ENCODE data around the gene KANK4.
"Not testable (repeated sequence)": the region's sequence is repeated elsewhere in the genome, so short reads cannot be mapped to it uniquely, and the experiment has no call there.

KANK4 gene

DNA sequence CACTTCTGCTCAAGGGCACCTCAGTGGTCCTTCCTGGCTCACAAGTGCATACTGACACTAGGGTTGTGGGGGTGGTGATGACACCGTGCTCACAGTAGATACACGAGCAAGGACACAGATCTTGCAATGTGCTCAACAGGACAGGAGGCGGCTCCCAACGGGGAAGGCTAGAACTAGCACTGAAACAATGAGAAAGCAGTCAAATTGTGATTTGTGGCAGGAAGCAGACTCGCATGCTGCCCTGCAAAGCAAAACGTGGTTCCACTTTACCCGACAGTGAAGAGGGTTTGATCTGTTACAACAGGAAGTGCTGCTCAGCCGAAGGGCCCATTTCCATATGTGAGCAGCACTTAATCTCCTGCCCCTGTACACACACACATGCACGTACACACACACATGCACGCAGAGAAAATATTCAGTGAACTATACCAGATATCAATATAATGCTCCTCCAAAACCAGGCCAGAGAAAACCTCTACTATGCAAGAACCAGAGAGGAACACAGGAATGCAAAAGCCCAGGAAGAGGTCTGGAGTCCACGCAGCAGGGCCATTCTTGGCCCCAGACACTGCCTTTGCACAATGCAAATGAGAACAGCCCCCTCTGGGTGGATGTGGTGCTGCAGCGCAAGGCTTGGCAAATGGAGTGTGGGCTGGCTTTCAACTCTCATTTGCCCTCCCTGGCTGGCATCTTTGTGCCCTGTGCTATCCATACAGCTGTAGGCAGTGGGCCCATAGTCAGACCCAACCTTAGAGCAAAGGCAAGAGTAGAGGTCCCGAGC, 47.1 kb downstream of the KANK4 start:
- DNase-seq (ENCODE audit: low read depth), result no peak

DNA sequence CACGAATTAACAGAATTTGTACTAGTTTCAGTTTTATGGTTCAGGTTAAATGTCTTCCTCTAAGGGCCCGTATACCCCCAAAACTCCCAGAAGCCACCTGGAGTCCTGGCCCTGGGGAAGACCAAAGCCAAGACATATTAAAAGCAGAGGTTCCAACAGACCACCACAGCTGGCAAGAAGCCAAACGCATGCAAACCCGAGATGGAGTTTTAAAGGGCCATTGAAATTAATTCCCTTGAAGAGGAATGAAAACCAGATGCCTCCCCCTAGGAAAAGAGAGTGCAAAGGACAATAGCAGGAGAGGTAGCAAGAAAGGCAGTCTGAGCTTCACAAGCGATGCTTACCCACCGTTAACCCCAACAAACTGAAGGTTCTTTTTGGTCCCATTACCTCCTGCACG, 48.1 kb downstream of the KANK4 start:
- no peak for DNase-seq (ENCODE audit: low read depth)

DNA sequence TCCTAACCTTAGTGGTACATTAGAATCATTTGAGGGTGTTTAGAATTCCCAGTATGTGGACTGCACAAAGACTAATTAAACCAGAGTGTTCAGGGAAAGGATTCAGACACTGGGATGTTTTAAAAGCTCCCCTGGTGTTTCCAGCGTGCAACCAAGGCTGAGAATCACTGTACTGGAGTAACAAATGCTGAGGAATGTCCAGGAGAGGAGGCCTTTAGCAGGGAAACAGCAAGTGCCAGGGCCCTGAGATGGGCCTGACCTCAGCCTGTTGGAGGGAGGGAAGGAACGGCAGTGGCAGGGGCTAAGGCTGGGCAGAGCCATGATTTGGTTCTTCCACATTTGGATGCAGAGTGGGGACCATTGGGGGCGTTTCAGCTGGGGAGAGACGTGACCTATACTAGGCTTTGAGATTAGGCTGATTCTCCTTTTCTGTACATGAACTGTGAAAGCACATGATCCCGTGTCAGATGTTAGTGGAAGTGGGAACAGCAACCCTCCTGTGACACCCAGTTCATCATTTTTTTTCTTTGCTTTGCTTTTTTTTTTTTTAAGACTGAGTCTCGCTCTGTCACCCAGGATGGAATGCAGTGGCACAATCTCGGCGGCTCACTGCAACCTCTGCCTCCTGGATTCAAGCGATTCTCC, 49.3 kb downstream of the KANK4 start:
- no peak for DNase-seq (ENCODE audit: low read depth)

DNA sequence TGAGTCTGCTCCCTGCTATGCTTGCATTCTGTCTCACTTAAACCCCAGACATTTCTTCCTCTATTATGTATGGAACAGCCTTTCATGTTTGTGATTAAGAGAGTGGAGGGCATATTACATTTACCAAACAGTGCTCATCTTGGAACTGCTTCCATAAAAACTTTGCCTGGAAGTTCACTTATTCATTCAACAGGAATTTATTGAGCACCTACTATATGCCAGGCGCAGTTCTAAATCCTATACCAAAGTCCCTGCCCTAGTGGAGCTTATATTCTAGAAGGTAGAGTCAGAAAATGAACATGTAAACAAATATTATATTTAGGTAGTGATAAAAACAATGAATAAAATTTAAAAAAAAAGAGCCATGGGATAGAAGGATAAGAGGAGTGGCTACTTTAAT, 49.8 kb downstream of the KANK4 start:
- DNase-seq (ENCODE audit: low read depth), result no peak

DNA sequence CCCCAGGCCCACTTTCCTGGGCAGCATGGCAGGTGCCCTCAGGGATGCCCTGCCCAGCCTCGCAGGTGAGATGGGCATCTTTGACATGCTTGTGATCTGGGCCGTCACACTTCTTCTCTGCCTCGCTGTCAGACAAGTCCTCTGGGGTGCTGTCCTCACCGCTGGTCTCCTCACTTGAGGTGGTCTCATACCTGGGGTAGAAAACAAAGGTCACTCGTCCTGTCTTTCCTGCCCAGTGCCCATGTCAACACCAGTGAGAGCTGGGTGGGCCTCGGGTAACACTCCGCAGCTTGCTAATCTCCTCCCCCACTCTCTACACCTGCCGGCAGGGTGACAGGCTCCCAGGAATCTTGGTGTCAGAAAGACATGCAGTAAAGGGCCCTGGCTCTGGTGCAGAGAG, 50.9 kb downstream of the KANK4 start:
- DNase-seq (ENCODE audit: low read depth), result no peak

DNA sequence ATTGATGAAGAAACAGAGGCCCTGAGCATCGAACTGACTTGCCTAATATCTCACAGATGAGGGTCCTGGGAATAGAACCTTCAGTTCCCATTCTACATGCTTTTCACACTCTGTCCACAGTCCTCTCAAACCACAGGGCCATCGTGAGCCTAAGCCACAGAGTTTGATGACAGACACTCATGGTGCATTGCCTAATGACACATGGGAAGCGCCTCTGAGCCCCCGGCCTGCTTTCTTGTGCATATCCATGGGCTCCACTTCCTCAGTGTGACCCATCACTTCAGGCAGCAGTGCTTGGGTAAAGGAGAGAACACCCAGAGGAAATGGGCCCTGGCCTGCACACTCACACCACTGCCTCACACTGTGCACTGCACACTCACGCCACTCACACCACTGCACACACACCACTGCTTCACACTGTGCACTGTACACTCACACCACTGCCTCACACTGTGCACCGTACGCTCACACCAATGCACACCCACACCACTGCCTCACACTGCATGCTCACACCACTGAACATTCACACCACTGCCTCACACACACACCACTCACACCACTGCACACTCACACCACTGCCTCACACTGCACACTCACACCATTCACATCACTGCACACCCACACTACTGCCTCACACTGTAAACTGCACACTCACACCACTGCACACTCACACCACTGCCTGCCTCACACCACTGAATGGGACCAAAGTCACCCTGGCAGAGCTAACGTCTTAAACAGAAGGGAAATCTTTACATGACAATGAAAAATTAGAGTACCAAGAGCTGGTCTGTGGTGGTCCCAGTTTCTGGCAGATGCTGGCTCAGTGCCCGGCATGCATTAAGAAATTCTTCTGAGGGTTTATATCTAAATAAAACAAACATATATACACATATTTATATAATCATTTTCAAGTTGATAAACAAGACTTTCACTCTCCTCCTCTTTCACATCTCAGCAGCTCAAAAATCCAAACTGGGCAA, 53.0 kb downstream of the KANK4 start:
- DNase-seq (ENCODE audit: low read depth), result no peak

DNA sequence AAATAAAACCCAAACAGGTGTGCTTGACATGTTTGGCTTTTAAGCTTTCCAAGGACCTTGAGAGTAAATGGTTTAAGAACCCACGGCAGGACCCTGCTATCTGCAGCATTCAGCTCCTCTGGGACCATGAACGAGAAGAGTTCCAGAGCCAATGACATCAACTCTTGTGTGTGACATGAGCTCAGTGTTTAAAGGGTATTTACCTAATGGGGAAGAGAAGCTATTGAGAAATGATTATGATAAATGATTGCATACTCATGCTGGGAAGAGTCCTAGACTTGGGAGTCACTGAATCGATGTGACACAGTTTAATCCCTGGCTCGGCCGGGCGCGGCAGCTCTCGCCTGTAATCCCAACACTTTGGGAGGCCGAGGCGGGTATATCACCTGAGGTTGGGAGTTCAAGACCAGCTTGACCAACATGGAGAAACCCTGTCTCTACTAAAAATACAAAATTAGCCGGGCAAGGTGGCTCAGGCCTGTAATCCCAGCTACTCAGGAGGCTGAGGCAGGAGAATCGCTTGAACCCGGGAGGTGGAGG, 55.4 kb downstream of the KANK4 start:
- no peak for DNase-seq (ENCODE audit: low read depth)

DNA sequence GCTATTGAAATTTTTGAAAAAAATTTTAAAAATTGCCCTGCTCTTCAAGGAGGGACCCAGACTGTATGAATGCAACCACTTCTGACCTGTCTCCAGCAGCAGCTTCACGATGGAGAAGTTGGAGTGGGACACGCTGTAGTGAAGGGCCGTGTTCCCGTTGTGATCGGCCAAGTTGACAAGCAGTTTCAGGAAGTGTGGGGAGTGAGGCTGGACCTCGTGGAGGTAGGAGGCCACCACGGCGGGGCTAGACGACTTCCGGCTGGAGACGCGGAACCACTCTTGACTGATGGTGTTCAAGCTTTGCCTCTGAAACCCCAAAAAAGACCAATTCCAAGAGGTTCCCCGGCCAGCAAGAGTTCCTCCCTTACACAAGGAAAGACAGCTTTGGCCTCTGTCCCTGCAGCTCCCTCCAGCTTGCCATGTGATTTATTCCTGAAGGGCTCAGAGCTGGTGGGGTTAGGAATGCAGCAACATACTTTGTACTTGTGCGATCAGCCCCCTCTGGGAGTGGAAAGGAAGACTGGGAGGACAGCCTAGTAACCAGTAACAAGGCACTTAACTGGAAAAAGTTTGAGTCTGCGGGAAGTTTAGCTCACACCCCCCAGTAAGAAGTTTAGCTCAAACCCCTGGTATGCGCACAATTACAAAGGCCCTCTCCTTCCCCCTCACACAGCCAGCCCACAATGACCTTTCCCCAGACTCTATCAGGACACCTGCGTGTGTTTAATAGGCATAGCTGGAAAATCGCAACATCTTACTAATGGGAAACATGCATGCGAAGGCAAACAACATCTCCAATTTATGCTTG, 56.0 kb downstream of the KANK4 start:
- DNase-seq (ENCODE audit: low read depth), result no peak

DNA sequence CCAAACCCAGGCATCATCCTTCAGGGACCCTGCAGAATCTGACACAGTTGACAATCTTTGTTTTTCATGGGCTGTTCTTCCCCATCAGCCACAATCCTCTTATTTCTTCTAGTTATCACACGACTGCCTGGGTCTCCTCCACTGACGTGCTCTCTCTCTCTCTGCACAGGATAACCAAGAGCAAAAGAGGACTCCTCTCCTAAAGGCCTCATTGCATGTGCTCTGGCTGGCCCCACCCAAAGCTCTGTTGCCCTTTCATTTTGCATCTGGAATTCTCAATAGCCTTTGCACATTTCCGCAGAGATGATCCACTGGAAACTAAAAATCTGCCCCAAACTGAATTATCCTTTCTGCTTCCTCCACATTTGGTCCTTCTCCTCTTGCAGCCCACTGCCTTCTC, 58.5 kb downstream of the KANK4 start:
- no peak for DNase-seq (ENCODE audit: low read depth)

DNA sequence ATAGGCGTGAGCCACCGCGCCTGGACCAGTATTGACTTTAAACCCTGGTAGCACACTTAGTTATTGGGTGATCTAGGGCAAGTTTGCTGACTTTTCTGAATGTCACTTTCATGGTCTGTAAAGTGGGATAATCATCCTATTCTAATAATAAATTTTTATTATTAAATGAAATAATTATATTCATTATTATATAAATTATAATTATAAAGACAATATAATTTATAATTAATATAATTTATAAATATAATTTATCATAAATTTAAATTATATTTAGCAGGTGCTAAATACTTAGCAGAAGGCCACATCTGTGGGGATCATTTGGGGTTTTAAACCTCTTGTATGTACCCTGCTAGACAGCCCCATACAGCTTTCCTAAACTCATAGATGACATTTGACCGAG, 59.7 kb downstream of the KANK4 start:
- DNase-seq (ENCODE audit: low read depth), result no peak

DNA sequence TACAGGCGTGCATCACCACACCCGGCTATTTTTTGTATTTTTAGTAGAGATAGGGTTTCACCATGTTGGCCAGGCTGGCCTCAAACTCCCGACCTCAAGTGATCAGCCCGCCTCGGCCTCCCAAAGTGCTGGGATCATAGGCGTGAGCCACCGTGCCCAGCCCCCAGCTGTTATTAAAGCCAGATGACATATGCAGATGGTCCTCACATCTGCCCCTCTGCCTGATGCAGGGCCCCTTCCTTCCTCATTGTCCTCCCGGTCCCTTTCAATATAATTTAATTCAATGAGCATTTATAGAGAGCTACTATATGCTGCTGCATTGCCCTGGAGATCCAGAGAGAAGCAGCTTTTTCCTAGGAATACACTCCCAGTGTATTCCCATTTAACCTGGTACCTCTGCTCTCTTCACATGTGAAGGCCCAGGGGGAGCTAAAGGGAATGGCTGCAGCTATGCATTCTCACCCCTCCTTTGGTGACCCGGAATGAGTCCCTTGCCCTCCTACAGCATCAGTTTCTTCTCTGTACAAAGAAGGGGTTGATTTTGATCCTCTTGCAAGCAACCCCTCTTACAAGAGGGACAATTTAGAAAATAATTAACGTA, 69.0 kb downstream of the KANK4 start:
- DNase-seq (ENCODE audit: low read depth), result no peak

DNA sequence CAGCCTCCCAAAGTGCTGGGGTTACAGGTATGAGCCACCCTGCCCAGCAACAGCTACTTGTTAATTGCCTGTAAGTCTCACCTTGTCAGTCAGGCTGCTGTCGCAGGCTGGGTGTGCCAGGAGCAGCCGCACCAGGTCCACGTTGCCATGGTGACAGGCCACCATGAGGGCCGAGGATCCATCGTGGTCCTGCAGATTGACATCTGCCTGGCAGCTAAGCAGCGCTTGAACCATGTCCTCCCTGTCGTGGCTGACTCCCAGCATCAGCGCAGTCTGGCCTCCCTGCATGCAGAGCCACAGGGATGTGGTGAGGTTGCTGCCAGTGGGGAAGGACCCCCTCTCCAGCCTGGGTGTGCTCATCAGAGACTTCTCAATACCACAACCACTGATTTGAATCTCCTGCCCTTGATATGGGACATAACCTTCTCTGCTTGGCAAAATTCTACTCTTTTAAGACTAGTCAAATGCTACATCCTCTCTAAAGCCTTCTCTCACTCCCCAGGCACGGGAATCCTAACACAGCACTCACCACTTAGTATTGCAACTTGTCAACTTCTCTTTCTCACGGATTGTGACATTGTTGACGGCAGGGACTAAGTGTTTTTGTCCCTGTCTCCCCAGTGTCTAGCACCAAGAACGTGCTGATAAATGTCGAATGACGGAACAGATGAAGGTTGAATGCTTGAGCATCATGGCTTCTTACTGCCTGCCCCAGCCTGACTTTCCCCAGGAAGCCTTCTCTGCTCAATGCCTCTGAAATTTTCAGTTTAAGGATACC, 71.7 kb downstream of the KANK4 start:
- DNase-seq (ENCODE audit: low read depth), result no peak

DNA sequence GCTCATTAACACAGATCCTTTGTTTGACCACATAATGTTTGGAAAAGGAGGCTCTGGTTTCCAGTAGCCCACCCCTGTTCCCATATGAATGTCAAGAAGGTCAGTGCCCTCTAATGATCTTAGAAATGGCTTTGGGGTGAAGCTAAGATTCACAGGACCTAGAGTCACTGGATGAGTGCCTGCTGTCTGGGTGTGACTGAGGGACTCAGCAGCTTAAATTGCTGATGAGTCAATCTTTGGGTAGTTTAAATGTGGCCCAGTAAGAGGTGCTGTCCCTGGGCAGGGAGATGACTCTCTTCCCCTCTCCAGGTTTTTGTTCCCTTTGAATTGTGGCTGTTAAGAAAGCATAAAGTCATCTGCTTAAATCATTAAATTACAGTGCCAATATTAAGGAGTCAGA, 74.0 kb downstream of the KANK4 start:
- no peak for DNase-seq (ENCODE audit: low read depth)

DNA sequence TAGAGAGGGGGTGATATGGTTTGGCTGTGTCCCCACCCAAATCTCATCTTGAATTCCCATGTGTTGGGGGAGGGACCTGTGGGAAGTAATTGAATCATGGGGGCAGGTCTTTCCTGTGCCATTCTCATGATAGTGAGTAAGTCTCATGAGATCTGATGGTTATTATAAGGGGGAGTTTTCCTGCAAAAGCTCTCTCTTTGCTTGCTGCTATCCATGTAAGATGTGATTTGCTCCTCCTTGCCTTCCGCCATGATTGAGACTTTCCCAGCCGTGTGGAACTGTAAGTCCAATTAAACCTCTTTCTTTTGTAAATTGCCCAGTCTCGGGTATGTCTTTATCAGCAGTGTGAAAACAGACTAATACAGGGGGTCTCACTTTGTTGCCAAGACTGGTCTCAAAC, 74.9 kb downstream of the KANK4 start:
- DNase-seq (ENCODE audit: low read depth), result not testable (repeated sequence)

DNA sequence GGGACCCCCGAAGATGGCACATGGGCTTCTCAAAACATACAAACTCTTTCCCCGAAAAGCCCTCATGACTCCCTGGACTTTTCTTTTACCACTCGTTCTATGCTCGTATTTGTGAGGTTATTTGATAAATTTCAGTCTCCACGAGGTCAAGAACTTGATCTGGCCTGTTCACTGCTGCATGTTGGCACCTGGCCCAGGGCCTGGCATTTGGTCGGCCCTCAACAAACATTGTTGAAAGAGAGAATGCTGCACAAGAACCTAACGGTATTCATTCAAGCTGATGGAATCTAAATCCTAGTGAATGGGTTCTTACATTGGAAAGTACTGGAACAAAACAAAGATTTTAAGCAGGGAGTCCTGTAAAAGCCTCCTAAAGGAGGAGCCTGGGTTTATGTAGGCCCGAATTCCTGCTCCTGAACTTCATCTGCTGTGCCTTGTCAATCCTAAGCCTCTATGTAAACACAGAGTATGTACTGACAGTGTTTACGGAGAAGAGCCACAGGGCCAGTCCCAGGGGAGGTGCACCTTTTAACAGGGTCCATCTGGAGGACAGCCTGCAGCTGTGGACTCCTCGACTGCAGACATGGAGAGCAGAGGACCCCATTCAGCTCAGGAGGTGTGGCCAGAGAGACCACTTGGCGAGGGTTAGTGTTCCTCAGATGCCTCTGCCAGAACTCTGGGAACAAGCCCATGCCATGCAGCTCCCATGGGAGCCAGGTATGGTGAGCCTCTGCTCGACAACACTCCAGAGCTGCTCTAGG, 77.7 kb downstream of the KANK4 start:
- no peak for DNase-seq (ENCODE audit: low read depth)

DNA sequence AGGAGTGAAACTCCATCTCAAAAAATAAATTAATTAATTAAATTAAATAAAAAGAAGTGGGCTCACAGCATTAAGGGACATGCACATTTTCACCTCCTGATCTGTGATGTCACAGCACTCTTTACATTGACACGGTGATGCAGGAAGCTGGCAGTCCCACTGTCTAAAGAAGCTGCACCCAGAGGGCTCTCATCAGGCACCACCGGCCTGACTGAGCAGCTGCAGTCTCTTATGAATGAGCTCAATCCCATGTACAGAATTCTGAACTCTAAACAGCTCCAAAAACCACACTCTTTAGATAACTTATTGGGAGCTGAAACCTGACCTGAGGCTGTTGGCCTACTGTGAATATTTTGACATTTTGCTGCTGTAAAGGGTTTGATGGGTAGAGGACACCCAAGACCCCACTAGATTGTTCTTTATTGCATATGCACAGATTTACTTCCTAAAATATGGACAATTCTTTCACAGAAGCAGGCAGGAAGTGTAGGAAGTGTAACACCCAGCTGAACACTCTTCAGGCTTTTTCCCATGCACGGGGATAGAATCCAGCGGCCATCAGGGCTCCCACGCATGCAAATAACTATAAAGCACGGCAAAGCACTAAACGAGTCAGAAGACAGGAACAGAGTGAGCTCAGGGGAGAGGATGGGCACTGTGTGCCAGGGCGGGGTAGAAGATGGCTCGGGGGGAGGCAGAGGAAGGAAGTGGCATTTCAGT, 78.4 kb downstream of the KANK4 start:
- no peak for DNase-seq (ENCODE audit: low read depth)

DNA sequence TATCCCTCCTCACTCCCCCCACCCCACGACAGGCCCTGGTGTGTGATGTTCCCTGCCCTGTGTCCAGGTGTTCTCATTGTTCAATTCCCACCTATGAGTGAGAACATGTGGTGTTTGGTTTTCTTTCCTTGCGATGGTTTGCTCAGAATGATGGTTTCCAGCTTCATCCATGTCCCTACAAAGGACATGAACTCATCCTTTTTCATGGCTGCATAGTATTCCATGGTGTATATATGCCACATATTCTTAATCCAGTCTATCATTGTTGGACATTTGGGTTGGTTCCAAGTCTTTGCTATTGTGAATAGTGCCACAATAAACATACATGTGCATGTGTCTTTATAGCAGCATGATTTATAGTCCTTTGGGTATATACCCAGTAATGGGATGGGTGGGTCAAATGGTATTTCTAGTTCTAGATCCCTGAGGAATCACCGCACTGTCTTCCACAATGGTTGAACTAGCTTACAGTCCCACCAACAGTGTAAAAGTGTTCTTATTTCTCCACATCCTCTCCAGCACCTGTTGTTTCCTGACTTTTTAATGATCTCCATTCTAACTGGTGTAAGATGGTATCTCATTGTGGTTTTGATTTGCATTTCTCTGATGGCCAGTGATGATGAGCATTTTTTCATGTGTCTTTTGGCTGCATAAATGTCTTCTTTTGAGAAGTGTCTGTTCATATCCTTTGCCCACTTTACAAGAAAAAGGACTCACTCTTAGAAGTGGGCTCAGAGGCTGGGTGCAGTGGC, 79.4 kb downstream of the KANK4 start:
- not testable (repeated sequence) for DNase-seq (ENCODE audit: low read depth)

DNA sequence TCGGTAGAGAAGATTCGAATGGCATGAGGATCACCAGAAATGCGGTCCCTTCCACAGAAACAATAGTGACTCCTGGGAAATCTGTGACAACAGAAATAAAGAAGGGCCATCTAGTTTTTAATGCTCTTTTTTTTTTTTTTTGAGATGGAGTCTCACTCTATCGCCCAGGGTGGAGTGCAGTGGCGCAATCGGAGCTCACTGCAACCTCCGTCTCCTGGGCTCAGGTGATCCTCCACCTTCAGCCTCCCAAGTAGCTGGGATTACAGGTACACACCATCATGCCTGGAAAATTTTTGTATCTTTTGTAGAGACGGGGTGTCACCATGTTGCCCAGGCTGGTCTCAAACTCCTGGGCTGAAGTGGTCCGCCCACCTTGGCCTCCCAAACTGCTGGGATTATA, 80.7 kb downstream of the KANK4 start:
- no peak for DNase-seq (ENCODE audit: low read depth)
